NCI-H1105 (cell line): ENCODE data around the gene ZFAND6.
"Not testable (repeated sequence)": the region's sequence is repeated elsewhere in the genome, so short reads cannot be mapped to it uniquely, and the experiment has no call there.

Experiments used
- DNase-seq: peaks from one replicate; lab custom pipeline; 2025; lab: John Stamatoyannopoulos, UW

ZFAND6 gene

GRCh38 chr15:80058851-80059785 lies at the start of gene ZFAND6:
ZFAND6 (plus strand) TSS chr15:80059676; CDS start chr15:80120345, 60,669 bp downstream.
- peak; percentile 85 for DNase-seq

- peak; percentile 59 for DNase-seq
These were observed 49.3 kb upstream of the ZFAND6 start for GRCh38 chr15:80010131-80010673.

GRCh38 chr15:80011041-80011523 lies 48.4 kb upstream of the ZFAND6 start:
- DNase-seq, result not testable (repeated sequence)

- no peak for DNase-seq
These were observed 47.9 kb upstream of the ZFAND6 start for GRCh38 chr15:80011596-80011995.

- DNase-seq, result no peak
These were observed 47.3 kb upstream of the ZFAND6 start for GRCh38 chr15:80012060-80012726.

- DNase-seq, result not testable (repeated sequence)
These were observed 45.3 kb upstream of the ZFAND6 start for GRCh38 chr15:80014186-80014585.

- no peak for DNase-seq
These were observed 44.3 kb upstream of the ZFAND6 start for GRCh38 chr15:80015156-80015555.

- DNase-seq, result not testable (repeated sequence)
These were observed 43.0 kb upstream of the ZFAND6 start for GRCh38 chr15:80016506-80016905.

GRCh38 chr15:80017139-80017538 lies 42.3 kb upstream of the ZFAND6 start:
- DNase-seq, result not testable (repeated sequence)

- no peak for DNase-seq
These were observed 40.2 kb upstream of the ZFAND6 start for GRCh38 chr15:80019168-80019745.

- DNase-seq, result not testable (repeated sequence)
These were observed 39.3 kb upstream of the ZFAND6 start for GRCh38 chr15:80020149-80020548.

GRCh38 chr15:80020731-80021130 lies 38.7 kb upstream of the ZFAND6 start:
- DNase-seq, result no peak

GRCh38 chr15:80026310-80026709 lies 33.2 kb upstream of the ZFAND6 start:
- DNase-seq, result no peak

GRCh38 chr15:80026754-80027153 lies 32.7 kb upstream of the ZFAND6 start:
- no peak for DNase-seq

GRCh38 chr15:80028937-80029336 lies 30.5 kb upstream of the ZFAND6 start:
- no peak for DNase-seq

- DNase-seq, result no peak
These were observed 27.6 kb upstream of the ZFAND6 start for GRCh38 chr15:80031841-80032240.

GRCh38 chr15:80034629-80035028 lies 24.8 kb upstream of the ZFAND6 start:
- DNase-seq, result no peak

- DNase-seq, result peak; percentile 66
These were observed 23.4 kb upstream of the ZFAND6 start for GRCh38 chr15:80036071-80036470.

- no peak for DNase-seq
These were observed 17.8 kb upstream of the ZFAND6 start for GRCh38 chr15:80041494-80042253.

- DNase-seq, result no peak
These were observed 16.9 kb upstream of the ZFAND6 start for GRCh38 chr15:80042568-80042967.

- not testable (repeated sequence) for DNase-seq
These were observed 14.3 kb upstream of the ZFAND6 start for GRCh38 chr15:80045219-80045618.
